Activated T-cell treated with anti-CD3 and anti-CD28 coated beads, Interleukin-2, amount 50 U/mL, for 1 hour (primary cell): ENCODE results near the gene GADD45G.

Experiments
- DNase-seq: peaks from one replicate; pipeline ENCODE4 v3.0.0-alpha.2; 2020

The GADD45G gene

GRCh38 chr9:89592963-89593726 is 11.7 kb upstream of the GADD45G start:
- no peak for DNase-seq

GRCh38 chr9:89593727-89594427 is 10.9 kb upstream of the GADD45G start:
- DNase-seq = peak; percentile 55

GRCh38 chr9:89594811-89595550 is 9.8 kb upstream of the GADD45G start:
- peak; percentile 7 for DNase-seq

- no peak for DNase-seq
These were observed 9.2 kb upstream of the GADD45G start for GRCh38 chr9:89595646-89596045.

- DNase-seq = peak; percentile 11
These were observed 7.8 kb upstream of the GADD45G start for GRCh38 chr9:89596937-89597555.

GRCh38 chr9:89597711-89598362 is 7.0 kb upstream of the GADD45G start:
- DNase-seq = peak; percentile 44

GRCh38 chr9:89598363-89598713 is 6.5 kb upstream of the GADD45G start:
- no peak for DNase-seq

- DNase-seq = peak; percentile 10
These were observed 5.9 kb upstream of the GADD45G start for GRCh38 chr9:89598926-89599325.

- DNase-seq = no peak
These were observed 4.0 kb upstream of the GADD45G start for GRCh38 chr9:89600831-89601230.

- DNase-seq = no peak
These were observed 3.5 kb upstream of the GADD45G start for GRCh38 chr9:89601306-89601705.

GRCh38 chr9:89601856-89602562 is 2.8 kb upstream of the GADD45G start:
- peak; percentile 12 for DNase-seq

GRCh38 chr9:89602978-89603766 is 1.6 kb upstream of the GADD45G start:
- peak; percentile 90 for DNase-seq

GRCh38 chr9:89603767-89604665 is 796 bp upstream of the GADD45G start:
- DNase-seq = peak; percentile 39

- DNase-seq = peak; percentile 65
These were observed 745 bp downstream of the GADD45G start for GRCh38 chr9:89605465-89606048.

GRCh38 chr9:89606049-89606623 is 1.3 kb downstream of the GADD45G start:
- DNase-seq = peak; percentile 52

GRCh38 chr9:89606624-89607311 is 2.0 kb downstream of the GADD45G start:
- peak; percentile 41 for DNase-seq

- DNase-seq = no peak
These were observed 4.0 kb downstream of the GADD45G start for GRCh38 chr9:89608641-89609335.

GRCh38 chr9:89609426-89610006 is 4.7 kb downstream of the GADD45G start:
- DNase-seq = no peak
